ENCODE data around the gene OBP2A. TPM values are rescaled to one million over a fixed set of nuclear protein-coding genes. Genes with fewer than 3 reads are reported as not detected.

OBP2A gene
- total and polyA plus RNA-seq, 2 of the 8 experiments (the other 6 are each of a cell fraction or from before 2014, with no cell fraction given), result not detected

DNA sequence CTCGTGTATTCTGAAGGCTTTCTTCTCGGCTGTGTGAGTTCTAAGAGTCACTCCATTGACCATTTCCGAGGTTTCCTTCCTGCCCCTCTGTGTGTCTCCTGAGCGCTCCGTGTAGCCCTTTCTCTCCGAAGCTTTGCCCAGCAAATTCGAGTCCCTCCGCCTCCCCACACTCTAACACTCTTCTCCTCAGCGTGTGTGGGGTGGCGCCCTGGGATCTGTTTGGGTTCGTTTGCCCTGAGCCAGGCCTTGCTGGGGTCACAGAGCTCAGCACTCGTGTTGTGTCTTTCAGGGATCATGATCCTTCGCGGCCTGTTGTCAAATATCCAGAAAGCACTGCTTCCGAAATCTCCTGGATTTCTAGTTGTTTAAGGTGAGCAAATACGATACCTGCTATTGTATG is 10.0 kb downstream of the OBP2A start:
- H2BK120ac ChIP-seq (replicated peaks; ENCODE audit: low read depth, low read length), result no peak overlapping the region
- H3K56ac ChIP-seq (replicated peaks; ENCODE audit: insufficient read length, low read depth, low read length), result no peak overlapping the region
- FAIRE-seq, result no peak
- H3K36me3 ChIP-seq (ENCODE audit: control insufficient read depth in 2 of 4, insufficient read depth in 4 of 4, low read length in 3 of 4), result no peaks in the 10 kb centered on the region
- no peak overlapping the region for H3K14ac ChIP-seq (ENCODE audit: insufficient read length)
- H4K8ac ChIP-seq (ENCODE audit: extremely low read depth, insufficient read depth, low read length), result no peak overlapping the region
- 81% methylated on average over 16 of the region's 16 CpGs; no CpG with 5 or more reads in 1 of the 2 experiments for WGBS, 2 experiments (ENCODE audit: extremely low coverage in 1 of 2, insufficient coverage in 1 of 2, insufficient read length in 1 of 2, insufficient replicate concordance in 2 of 2, low coverage in 1 of 2, low lambda C conversion rate in 2 of 2, missing lambda C conversion rate in 1 of 2)
- no peak overlapping the region for H2BK20ac ChIP-seq (ENCODE audit: low read length)
- no peak overlapping the region for H3K4me3 ChIP-seq (ENCODE audit: extremely low read depth in 1 of 4, insufficient read depth in 2 of 4, low read depth in 3 of 4, low read length in 4 of 4)
- H3K9me3 ChIP-seq (ENCODE audit: insufficient read depth in 2 of 2, low read depth in 1 of 2, low read length in 1 of 2), result no peaks in the 10 kb centered on the region
- no peak overlapping the region for H2BK12ac ChIP-seq (ENCODE audit: low read depth, low read length)
- H3K9ac ChIP-seq (replicated peaks in 1 of 4; ENCODE audit: extremely low read depth in 1 of 4, low read depth in 3 of 4, low read length in 3 of 4), result no peak overlapping the region
- H3K4ac ChIP-seq (replicated peaks; ENCODE audit: insufficient read length, low read depth, low read length), result no peak overlapping the region
- H3K4me1 ChIP-seq (replicated peaks in 1 of 4; ENCODE audit: control insufficient read depth in 3 of 4, insufficient read depth in 4 of 4, low read length in 3 of 4), result peaks cover 0 to 3% (median 0%) of the 10 kb centered on the region in 4 experiments; a peak in 2 of 7 replicates
- H3K23ac ChIP-seq (ENCODE audit: insufficient read length), result no peak overlapping the region
- ChIA-PET CTCF (ENCODE audit: partially characterized antibody) (interaction anchor here (0.6 to 1.3 kb wide), 5 partner anchors 8 to 185 kb away, joined by 3 to 5 read pairs (median 4); no protein-coding TSS in a partner anchor), POLR2A (ENCODE audit: partially characterized antibody) (no interaction called here)
- H3K18ac ChIP-seq (ENCODE audit: extremely low read depth, low read length), result no peak overlapping the region
- no peak overlapping the region for H4K5ac ChIP-seq (ENCODE audit: insufficient read length, low read depth, low read length)
- H4K20me1 ChIP-seq (replicated peaks in 1 of 2; ENCODE audit: control insufficient read depth in 1 of 2, insufficient read depth in 2 of 2, low read length in 2 of 2), result no peaks in the 10 kb centered on the region
- H2AK5ac ChIP-seq (ENCODE audit: low read depth, low read length), result no peak overlapping the region
- 0 out of 2 replicates have a peak overlapping the region, but pooled peaks have one; percentile 5 for H2AFZ ChIP-seq (ENCODE audit: low read length)
- no peaks in the 10 kb centered on the region for H3K79me2 ChIP-seq (ENCODE audit: control insufficient read depth in 1 of 2, insufficient read depth in 2 of 2, low read length in 2 of 2)
- H3K23me2 ChIP-seq (ENCODE audit: low read depth, low read length), result no peaks in the 10 kb centered on the region; the same call in 1 of the 2 replicates
- H4K91ac ChIP-seq (replicated peaks; ENCODE audit: insufficient read length, low read length), result no peak overlapping the region
- no peak for DNase-seq (ENCODE audit: low read depth in 1 of 2, low spot score in 2 of 2)
- no peak overlapping the region for H2BK15ac ChIP-seq (ENCODE audit: low read length)
- no peaks in the 10 kb centered on the region for H3K79me1 ChIP-seq (ENCODE audit: low read depth, low read length)
- no peak overlapping the region for H3K4me2 ChIP-seq (ENCODE audit: insufficient read depth in 1 of 2, low read depth in 2 of 2, low read length in 2 of 2)
- no peak overlapping the region for H2BK5ac ChIP-seq (ENCODE audit: low read depth, low read length)
- no peak overlapping the region for H3K27ac ChIP-seq (ENCODE audit: low read depth, low read length)
- H3K27me3 ChIP-seq (replicated peaks in 1 of 4; ENCODE audit: control insufficient read depth in 3 of 4, extremely low read depth in 1 of 4, insufficient read depth in 3 of 4, low read length in 3 of 4), result no peaks in the 10 kb centered on the region; a peak in 1 of 7 replicates
- TF ChIP-seq CBX5 (IDR thresholded peaks at IDR 0.05; ENCODE audit: low read depth, low read length), result no peak
- TF ChIP-seq TAF7 (optimal IDR thresholded peaks at IDR 0.05; ENCODE audit: borderline replicate concordance, low read depth, low read length), result no peak
- no peak for TF ChIP-seq KDM4A (IDR thresholded peaks at IDR 0.05; ENCODE audit: low read depth, low read length, severe bottlenecking)
- TF ChIP-seq TBP (IDR thresholded peaks at IDR 0.05; ENCODE audit: low read depth, low read length), result no peak
- TF ChIP-seq POLR2A (IDR thresholded peaks at IDR 0.05; ENCODE audit: control extremely low read depth in 1 of 2, low read depth in 2 of 2, low read length in 2 of 2), result no peak
- TF ChIP-seq JUN (IDR thresholded peaks at IDR 0.05; ENCODE audit: low read depth, low read length), result no peak
- no peak for TF ChIP-seq ZNF274 (IDR thresholded peaks at IDR 0.05; ENCODE audit: borderline replicate concordance, extremely low read depth, low read length)
- TF ChIP-seq, protein P1, sequence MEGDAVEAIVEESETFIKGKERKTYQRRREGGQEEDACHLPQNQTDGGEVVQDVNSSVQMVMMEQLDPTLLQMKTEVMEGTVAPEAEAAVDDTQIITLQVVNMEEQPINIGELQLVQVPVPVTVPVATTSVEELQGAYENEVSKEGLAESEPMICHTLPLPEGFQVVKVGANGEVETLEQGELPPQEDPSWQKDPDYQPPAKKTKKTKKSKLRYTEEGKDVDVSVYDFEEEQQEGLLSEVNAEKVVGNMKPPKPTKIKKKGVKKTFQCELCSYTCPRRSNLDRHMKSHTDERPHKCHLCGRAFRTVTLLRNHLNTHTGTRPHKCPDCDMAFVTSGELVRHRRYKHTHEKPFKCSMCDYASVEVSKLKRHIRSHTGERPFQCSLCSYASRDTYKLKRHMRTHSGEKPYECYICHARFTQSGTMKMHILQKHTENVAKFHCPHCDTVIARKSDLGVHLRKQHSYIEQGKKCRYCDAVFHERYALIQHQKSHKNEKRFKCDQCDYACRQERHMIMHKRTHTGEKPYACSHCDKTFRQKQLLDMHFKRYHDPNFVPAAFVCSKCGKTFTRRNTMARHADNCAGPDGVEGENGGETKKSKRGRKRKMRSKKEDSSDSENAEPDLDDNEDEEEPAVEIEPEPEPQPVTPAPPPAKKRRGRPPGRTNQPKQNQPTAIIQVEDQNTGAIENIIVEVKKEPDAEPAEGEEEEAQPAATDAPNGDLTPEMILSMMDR (IDR thresholded peaks at IDR 0.05; ENCODE audit: control extremely low read depth in 1 of 3, insufficient read depth in 1 of 3, low read depth in 1 of 3, low read length in 3 of 3), result no peak
- TF ChIP-seq HDAC6 (IDR thresholded peaks at IDR 0.05; ENCODE audit: low read depth, low read length), result no peak
- TF ChIP-seq KDM5A (IDR thresholded peaks at IDR 0.05; ENCODE audit: low read length), result no peak
- no peak for TF ChIP-seq MAFK (IDR thresholded peaks at IDR 0.05; ENCODE audit: low read depth, low read length)
- TF ChIP-seq CHD1 (IDR thresholded peaks at IDR 0.05; ENCODE audit: low read depth, low read length), result no peak
- no peak for TF ChIP-seq FOSL1 (IDR thresholded peaks at IDR 0.05; ENCODE audit: insufficient read depth, low read depth, low read length)

All from H1 (cell line).